HepG2 (cell line): Measurements from ENCODE around the gene PDE6H.

Experiments used
- HCFC1 ChIP-seq: fragments of 150-350 bp; IDR thresholded peaks from 2 replicates; pipeline ENCODE4 v1.6.1; 2014; ENCODE audit warnings: low read depth, low read length
- NR1H2 ChIP-seq: sonication (generic); formaldehyde crosslinking; IDR thresholded peaks from 2 replicates; pipeline ENCODE4 v1.8.1; 2022; ENCODE audit warnings: low read depth, missing genetic modification reagents, borderline replicate concordance
- ZBTB7B ChIP-seq: sonication (generic); formaldehyde crosslinking; IDR thresholded peaks from 2 replicates; pipeline ENCODE4 v1.4.0; 2020; ENCODE audit warnings: missing genetic modification reagents
- ZNF335 ChIP-seq: sonication (generic); formaldehyde crosslinking; IDR thresholded peaks from 2 replicates; pipeline ENCODE4 v1.4.0; 2020; ENCODE audit warnings: missing genetic modification reagents
- ZNF496 ChIP-seq: sonication (generic); formaldehyde crosslinking; IDR thresholded peaks from 2 replicates; pipeline ENCODE4 v1.8.1; 2023; ENCODE audit warnings: mild to moderate bottlenecking, moderate library complexity, missing genetic modification reagents; ENCODE audit not compliant: insufficient replicate concordance
- TF ChIP-seq, protein P1 (sequence below): sonication (generic); formaldehyde crosslinking; IDR thresholded peaks from 2 replicates; pipeline ENCODE4 v1.4.0; 2020; ENCODE audit warnings: missing genetic modification reagents
- TF ChIP-seq, protein P2 (sequence below): sonication (generic); formaldehyde crosslinking; IDR thresholded peaks from 2 replicates; pipeline ENCODE4 v1.9.0; 2021; ENCODE audit warnings: missing genetic modification reagents, borderline replicate concordance
- TF ChIP-seq, protein P3 (sequence below): sonication (generic); formaldehyde crosslinking; IDR thresholded peaks from 2 replicates; pipeline ENCODE4 v1.5.0; 2020; ENCODE audit warnings: mild to moderate bottlenecking, missing genetic modification reagents, moderate library complexity
- TF ChIP-seq, protein P4 (sequence below): sonication (generic); formaldehyde crosslinking; IDR thresholded peaks from 2 replicates; pipeline ENCODE4 v1.9.0; 2022; ENCODE audit warnings: missing genetic modification reagents, mild to moderate bottlenecking, borderline replicate concordance
- TF ChIP-seq, protein P5 (sequence below), 2 experiments: fragments of 450-650 bp in 1 of 2; sonication (generic) in 1 of 2; formaldehyde crosslinking in 1 of 2; IDR thresholded peaks; 2 replicates each; pipeline versions ENCODE4 v1.6.1 to v1.8.0; 2016 to 2022; ENCODE audit warnings: antibody characterized with exemption in 1 of 2, mild to moderate bottlenecking in 1 of 2, missing genetic modification reagents in 1 of 2

DNA sequence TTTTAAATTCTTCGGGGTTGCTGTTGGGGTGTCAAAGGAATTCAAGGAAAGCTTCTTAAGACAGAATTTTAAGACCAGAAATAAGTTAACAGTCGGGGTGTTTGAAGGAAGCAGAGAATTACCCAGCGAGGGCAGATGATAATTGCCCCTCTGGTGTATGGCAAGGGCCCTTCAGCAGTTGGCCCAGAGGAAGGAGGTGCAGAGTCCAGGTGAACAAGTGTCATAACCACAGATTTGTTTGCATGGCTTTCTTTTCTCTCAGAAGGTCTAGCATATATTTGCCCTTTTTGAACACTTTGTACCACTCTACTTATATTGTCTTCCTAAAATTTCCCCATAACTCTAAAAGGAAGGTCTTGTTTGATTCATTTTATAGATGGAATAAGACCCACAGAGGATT is 1.8 kb downstream of the PDE6H start:
- TF ChIP-seq HCFC1: no peak
- no peak for TF ChIP-seq ZNF496 (CRISPR knock-in tag)
- TF ChIP-seq, protein P1, sequence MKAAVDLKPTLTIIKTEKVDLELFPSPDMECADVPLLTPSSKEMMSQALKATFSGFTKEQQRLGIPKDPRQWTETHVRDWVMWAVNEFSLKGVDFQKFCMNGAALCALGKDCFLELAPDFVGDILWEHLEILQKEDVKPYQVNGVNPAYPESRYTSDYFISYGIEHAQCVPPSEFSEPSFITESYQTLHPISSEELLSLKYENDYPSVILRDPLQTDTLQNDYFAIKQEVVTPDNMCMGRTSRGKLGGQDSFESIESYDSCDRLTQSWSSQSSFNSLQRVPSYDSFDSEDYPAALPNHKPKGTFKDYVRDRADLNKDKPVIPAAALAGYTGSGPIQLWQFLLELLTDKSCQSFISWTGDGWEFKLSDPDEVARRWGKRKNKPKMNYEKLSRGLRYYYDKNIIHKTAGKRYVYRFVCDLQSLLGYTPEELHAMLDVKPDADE: no peak
- TF ChIP-seq ZNF335: no peak
- no peak for TF ChIP-seq NR1H2
- no peak for TF ChIP-seq ZBTB7B (CRISPR knock-in tag)
- TF ChIP-seq, protein P2, sequence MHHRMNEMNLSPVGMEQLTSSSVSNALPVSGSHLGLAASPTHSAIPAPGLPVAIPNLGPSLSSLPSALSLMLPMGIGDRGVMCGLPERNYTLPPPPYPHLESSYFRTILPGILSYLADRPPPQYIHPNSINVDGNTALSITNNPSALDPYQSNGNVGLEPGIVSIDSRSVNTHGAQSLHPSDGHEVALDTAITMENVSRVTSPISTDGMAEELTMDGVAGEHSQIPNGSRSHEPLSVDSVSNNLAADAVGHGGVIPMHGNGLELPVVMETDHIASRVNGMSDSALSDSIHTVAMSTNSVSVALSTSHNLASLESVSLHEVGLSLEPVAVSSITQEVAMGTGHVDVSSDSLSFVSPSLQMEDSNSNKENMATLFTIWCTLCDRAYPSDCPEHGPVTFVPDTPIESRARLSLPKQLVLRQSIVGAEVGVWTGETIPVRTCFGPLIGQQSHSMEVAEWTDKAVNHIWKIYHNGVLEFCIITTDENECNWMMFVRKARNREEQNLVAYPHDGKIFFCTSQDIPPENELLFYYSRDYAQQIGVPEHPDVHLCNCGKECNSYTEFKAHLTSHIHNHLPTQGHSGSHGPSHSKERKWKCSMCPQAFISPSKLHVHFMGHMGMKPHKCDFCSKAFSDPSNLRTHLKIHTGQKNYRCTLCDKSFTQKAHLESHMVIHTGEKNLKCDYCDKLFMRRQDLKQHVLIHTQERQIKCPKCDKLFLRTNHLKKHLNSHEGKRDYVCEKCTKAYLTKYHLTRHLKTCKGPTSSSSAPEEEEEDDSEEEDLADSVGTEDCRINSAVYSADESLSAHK (CRISPR knock-in tag): no peak
- TF ChIP-seq, protein P3, sequence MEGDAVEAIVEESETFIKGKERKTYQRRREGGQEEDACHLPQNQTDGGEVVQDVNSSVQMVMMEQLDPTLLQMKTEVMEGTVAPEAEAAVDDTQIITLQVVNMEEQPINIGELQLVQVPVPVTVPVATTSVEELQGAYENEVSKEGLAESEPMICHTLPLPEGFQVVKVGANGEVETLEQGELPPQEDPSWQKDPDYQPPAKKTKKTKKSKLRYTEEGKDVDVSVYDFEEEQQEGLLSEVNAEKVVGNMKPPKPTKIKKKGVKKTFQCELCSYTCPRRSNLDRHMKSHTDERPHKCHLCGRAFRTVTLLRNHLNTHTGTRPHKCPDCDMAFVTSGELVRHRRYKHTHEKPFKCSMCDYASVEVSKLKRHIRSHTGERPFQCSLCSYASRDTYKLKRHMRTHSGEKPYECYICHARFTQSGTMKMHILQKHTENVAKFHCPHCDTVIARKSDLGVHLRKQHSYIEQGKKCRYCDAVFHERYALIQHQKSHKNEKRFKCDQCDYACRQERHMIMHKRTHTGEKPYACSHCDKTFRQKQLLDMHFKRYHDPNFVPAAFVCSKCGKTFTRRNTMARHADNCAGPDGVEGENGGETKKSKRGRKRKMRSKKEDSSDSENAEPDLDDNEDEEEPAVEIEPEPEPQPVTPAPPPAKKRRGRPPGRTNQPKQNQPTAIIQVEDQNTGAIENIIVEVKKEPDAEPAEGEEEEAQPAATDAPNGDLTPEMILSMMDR: no peak
- TF ChIP-seq, protein P4, sequence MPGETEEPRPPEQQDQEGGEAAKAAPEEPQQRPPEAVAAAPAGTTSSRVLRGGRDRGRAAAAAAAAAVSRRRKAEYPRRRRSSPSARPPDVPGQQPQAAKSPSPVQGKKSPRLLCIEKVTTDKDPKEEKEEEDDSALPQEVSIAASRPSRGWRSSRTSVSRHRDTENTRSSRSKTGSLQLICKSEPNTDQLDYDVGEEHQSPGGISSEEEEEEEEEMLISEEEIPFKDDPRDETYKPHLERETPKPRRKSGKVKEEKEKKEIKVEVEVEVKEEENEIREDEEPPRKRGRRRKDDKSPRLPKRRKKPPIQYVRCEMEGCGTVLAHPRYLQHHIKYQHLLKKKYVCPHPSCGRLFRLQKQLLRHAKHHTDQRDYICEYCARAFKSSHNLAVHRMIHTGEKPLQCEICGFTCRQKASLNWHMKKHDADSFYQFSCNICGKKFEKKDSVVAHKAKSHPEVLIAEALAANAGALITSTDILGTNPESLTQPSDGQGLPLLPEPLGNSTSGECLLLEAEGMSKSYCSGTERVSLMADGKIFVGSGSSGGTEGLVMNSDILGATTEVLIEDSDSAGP: no peak
- TF ChIP-seq, protein P5, sequence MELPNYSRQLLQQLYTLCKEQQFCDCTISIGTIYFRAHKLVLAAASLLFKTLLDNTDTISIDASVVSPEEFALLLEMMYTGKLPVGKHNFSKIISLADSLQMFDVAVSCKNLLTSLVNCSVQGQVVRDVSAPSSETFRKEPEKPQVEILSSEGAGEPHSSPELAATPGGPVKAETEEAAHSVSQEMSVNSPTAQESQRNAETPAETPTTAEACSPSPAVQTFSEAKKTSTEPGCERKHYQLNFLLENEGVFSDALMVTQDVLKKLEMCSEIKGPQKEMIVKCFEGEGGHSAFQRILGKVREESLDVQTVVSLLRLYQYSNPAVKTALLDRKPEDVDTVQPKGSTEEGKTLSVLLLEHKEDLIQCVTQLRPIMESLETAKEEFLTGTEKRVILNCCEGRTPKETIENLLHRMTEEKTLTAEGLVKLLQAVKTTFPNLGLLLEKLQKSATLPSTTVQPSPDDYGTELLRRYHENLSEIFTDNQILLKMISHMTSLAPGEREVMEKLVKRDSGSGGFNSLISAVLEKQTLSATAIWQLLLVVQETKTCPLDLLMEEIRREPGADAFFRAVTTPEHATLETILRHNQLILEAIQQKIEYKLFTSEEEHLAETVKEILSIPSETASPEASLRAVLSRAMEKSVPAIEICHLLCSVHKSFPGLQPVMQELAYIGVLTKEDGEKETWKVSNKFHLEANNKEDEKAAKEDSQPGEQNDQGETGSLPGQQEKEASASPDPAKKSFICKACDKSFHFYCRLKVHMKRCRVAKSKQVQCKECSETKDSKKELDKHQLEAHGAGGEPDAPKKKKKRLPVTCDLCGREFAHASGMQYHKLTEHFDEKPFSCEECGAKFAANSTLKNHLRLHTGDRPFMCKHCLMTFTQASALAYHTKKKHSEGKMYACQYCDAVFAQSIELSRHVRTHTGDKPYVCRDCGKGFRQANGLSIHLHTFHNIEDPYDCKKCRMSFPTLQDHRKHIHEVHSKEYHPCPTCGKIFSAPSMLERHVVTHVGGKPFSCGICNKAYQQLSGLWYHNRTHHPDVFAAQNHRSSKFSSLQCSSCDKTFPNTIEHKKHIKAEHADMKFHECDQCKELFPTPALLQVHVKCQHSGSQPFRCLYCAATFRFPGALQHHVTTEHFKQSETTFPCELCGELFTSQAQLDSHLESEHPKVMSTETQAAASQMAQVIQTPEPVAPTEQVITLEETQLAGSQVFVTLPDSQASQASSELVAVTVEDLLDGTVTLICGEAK (IDR thresholded peaks at IDR 0.05): no peak
- TF ChIP-seq, protein P5 (CRISPR knock-in tag; IDR thresholded peaks at IDR 0.05): no peak
